ENCODE measurements around the gene PCDHGA10. TPM values are rescaled to one million over a fixed set of nuclear protein-coding genes. Genes with fewer than 3 reads are reported as not detected.
"Not testable (repeated sequence)": the region's sequence is repeated elsewhere in the genome, so short reads cannot be mapped to it uniquely, and the experiment has no call there.

Gene PCDHGA10
- total and polyA plus RNA-seq, 7 donors, result 0.27 to 3.9 (median 0.86) TPM

- Histone ChIP-seq H3K27ac (no peak overlapping the region), H3K9me3 (peaks cover 7% of the 10 kb centered on the region), H3K36me3 (ENCODE audit: insufficient read depth in 1 of 2, low read depth in 1 of 2) (no peaks in the 10 kb centered on the region), H3K4me3 (peak overlapping the region; percentile 60), H3K27me3 (ENCODE audit: insufficient read depth in 3 of 3, low read length in 2 of 3) (peaks cover 0 to 28% (median 0%) of the 10 kb centered on the region in 3 donors), H3K4me1 (no peaks in the 10 kb centered on the region)
- ATAC-seq (peak; percentile 18 to 29 (median 22)), DNase-seq (no peak)
- TF ChIP-seq CTCF (IDR thresholded peaks at IDR 0.05), result no peak
- intact Hi-C loops (cut with DNase I), result no loop called here
- WGBS, 3 donors, result 27 to 29% (median 29%) methylated on average over 25 of the region's 25 CpGs
Measured at GRCh38 chr5:141413540-141414069, 818 bp downstream of the PCDHGA10 start.

GRCh38 chr5:141414548-141415274 is 1.9 kb downstream of the PCDHGA10 start:
- H3K36me3 ChIP-seq (ENCODE audit: insufficient read depth in 1 of 2, low read depth in 1 of 2); ATAC-seq; H3K4me1 ChIP-seq; H3K27ac ChIP-seq; H3K9me3 ChIP-seq; DNase-seq: not testable (repeated sequence)
- intact Hi-C loops (cut with DNase I), result loop anchor here (5.0 kb wide), 2 partner anchors 143 to 148 kb away; no protein-coding TSS in a partner anchor
- H3K27me3 ChIP-seq (ENCODE audit: insufficient read depth in 3 of 3, low read length in 2 of 3), result peaks cover 0 to 27% (median 3%) of the 10 kb centered on the region in 3 donors
- WGBS, 3 donors, result 43 to 53% (median 47%) methylated on average over 38 to 46 of the region's 46 CpGs
- H3K4me3 ChIP-seq, result peak overlapping the region; percentile 8

GRCh38 chr5:141415275-141415618 is 2.5 kb downstream of the PCDHGA10 start:
- WGBS, 3 donors, result 31 to 44% (median 38%) methylated on average over 24 of the region's 24 CpGs
- H3K27me3 ChIP-seq (ENCODE audit: insufficient read depth in 3 of 3, low read length in 2 of 3), result peaks cover 0 to 31% (median 4%) of the 10 kb centered on the region in 3 donors
- not testable (repeated sequence) for DNase-seq; H3K9me3 ChIP-seq; H3K4me1 ChIP-seq; ATAC-seq; H3K36me3 ChIP-seq (ENCODE audit: insufficient read depth in 1 of 2, low read depth in 1 of 2); H3K27ac ChIP-seq
- intact Hi-C loops (cut with DNase I), result loop anchor here (5.0 kb wide), 2 partner anchors 142 to 147 kb away; no protein-coding TSS in a partner anchor
- peak overlapping the region; percentile 8 for H3K4me3 ChIP-seq

- H3K27me3 ChIP-seq (ENCODE audit: insufficient read depth in 3 of 3, low read length in 2 of 3), result peaks cover 0 to 41% (median 4%) of the 10 kb centered on the region in 3 donors
- H3K36me3 ChIP-seq (ENCODE audit: insufficient read depth in 1 of 2, low read depth in 1 of 2); H3K4me1 ChIP-seq; H3K9me3 ChIP-seq: not testable (repeated sequence)
- peak; percentile 85 to 88 (median 86) for ATAC-seq
- DNase-seq, result peak; percentile 80 to 86
- H3K4me3 ChIP-seq, result peak within 1 kb of the TSS; percentile 66
- TF ChIP-seq CTCF (IDR thresholded peaks at IDR 0.05), result peak; percentile 77
- H3K27ac ChIP-seq, result peak within 1 kb of the TSS; percentile 40
- intact Hi-C loops (cut with DNase I), result loop anchor here (5.0 kb wide), 2 partner anchors 140 to 145 kb away; no protein-coding TSS in a partner anchor
- 9 to 14% (median 12%) methylated on average over 36 to 47 of the region's 47 CpGs for WGBS, 3 donors
Measured at GRCh38 chr5:141417494-141418172, 4.8 kb downstream of the PCDHGA10 start, which contains the start of gene PCDHGB7. Gene PCDHGB7 (plus strand): TSS chr5:141417677. CDS start chr5:141417860, 183 bp downstream.

GRCh38 chr5:141419074-141419880 is 6.5 kb downstream of the PCDHGA10 start:
- no peak overlapping the region for H3K27ac ChIP-seq
- DNase-seq, result no peak
- no peak for ATAC-seq
- 43 to 49% (median 44%) methylated on average over 74 of the region's 74 CpGs for WGBS, 3 donors
- H3K36me3 ChIP-seq (ENCODE audit: insufficient read depth in 1 of 2, low read depth in 1 of 2), result no peaks in the 10 kb centered on the region
- H3K4me1 ChIP-seq, result no peaks in the 10 kb centered on the region
- H3K4me3 ChIP-seq, result peak overlapping the region; percentile 66
- H3K27me3 ChIP-seq (ENCODE audit: insufficient read depth in 3 of 3, low read length in 2 of 3), result peaks cover 0 to 37% (median 6%) of the 10 kb centered on the region in 3 donors
- H3K9me3 ChIP-seq, result peaks cover 9% of the 10 kb centered on the region
- intact Hi-C loops (cut with DNase I), result loop anchor here (5.0 kb wide), 2 partner anchors 138 to 143 kb away; no protein-coding TSS in a partner anchor
- TF ChIP-seq CTCF (IDR thresholded peaks at IDR 0.05), result no peak
